Keratinocyte (primary cell): ENCODE results near the gene PRKAR1B. TPM values are rescaled to one million over a fixed set of nuclear protein-coding genes. Genes with fewer than 3 reads are reported as not detected.

Experiments
- DNase-seq: peaks from one replicate; pipeline ENCODE4 v3.0.0-alpha.2; 2011; ENCODE audit warnings: low read depth, missing footprints, low spot score
- FAIRE-seq: peaks from 2 replicates; lab custom pipeline; 2011; peaks lifted over from hg19 to GRCh38; lab: Jason Lieb, UNC
- H2AFZ ChIP-seq: 2 replicates; pipeline ENCODE4 v1.6.0; 2012; ENCODE audit warnings: low read length, control low read depth, inconsistent platforms; ENCODE audit not compliant: control insufficient read depth
- H3K27ac ChIP-seq: 2 replicates; pipeline ENCODE4 v1.5.1; 2011; ENCODE audit warnings: low read length; ENCODE audit not compliant: control insufficient read depth, insufficient read depth
- H3K27me3 ChIP-seq: 3 replicates; pipeline ENCODE4 v1.6.0; 2011; ENCODE audit warnings: low read length; ENCODE audit not compliant: control insufficient read depth, insufficient read depth; ENCODE audit errors: extremely low read depth
- H3K36me3 ChIP-seq, 2 experiments: 2 replicates in 1 of 2; 3 replicates in 1 of 2; pipeline ENCODE4 v1.5.1; 2011; ENCODE audit warnings: low read length in 2 of 2, mild to moderate bottlenecking in 1 of 2; ENCODE audit not compliant: control insufficient read depth in 2 of 2, insufficient read depth in 2 of 2; ENCODE audit errors: extremely low read depth in 1 of 2
- H3K4me1 ChIP-seq: 3 replicates; pipeline ENCODE4 v1.5.1; 2011; ENCODE audit warnings: low read length; ENCODE audit not compliant: control insufficient read depth, insufficient read depth; ENCODE audit errors: extremely low read depth
- H3K4me2 ChIP-seq: 3 replicates; pipeline ENCODE4 v1.6.0; 2011; ENCODE audit warnings: low read depth, low read length; ENCODE audit not compliant: control insufficient read depth, insufficient read depth; ENCODE audit errors: extremely low read depth
- H3K4me3 ChIP-seq, 3 experiments: fragments of 200-600 bp in 1 of 3; sonication (generic) in 1 of 3; 2 replicates in 2 of 3; 3 replicates in 1 of 3; pipeline ENCODE4 v1.5.1; 2011 to 2016; ENCODE audit warnings: low read length in 3 of 3, mild to moderate bottlenecking in 3 of 3, control low read depth in 2 of 3, inconsistent platforms in 1 of 3, low read depth in 1 of 3, mixed read lengths in 1 of 3, mixed run types in 1 of 3, moderate library complexity in 1 of 3; ENCODE audit not compliant: control insufficient read depth in 2 of 3, insufficient read depth in 2 of 3; ENCODE audit errors: extremely low read depth in 1 of 3
- H3K79me2 ChIP-seq: 2 replicates; pipeline ENCODE4 v1.6.0; 2012; ENCODE audit warnings: low read length; ENCODE audit not compliant: control insufficient read depth, insufficient read depth
- H3K9ac ChIP-seq: 3 replicates; pipeline ENCODE4 v1.6.0; 2011; ENCODE audit warnings: low read length; ENCODE audit not compliant: control insufficient read depth, insufficient read depth; ENCODE audit errors: extremely low read depth
- H3K9me1 ChIP-seq: 3 replicates; pipeline ENCODE4 v1.6.0; 2011; ENCODE audit warnings: low read length; ENCODE audit not compliant: control insufficient read depth, insufficient read depth; ENCODE audit errors: extremely low read depth
- H3K9me3 ChIP-seq: 2 replicates; pipeline ENCODE4 v1.5.1; 2012; ENCODE audit warnings: low read depth, low read length; ENCODE audit not compliant: control insufficient read depth
- H4K20me1 ChIP-seq: 3 replicates; pipeline ENCODE4 v1.6.0; 2011; ENCODE audit warnings: low read length; ENCODE audit not compliant: control insufficient read depth, insufficient read depth; ENCODE audit errors: extremely low read depth
- EZH2 ChIP-seq: IDR thresholded peaks from one replicate; pipeline ENCODE4 v1.6.1; 2012; ENCODE audit warnings: inconsistent platforms, mild to moderate bottlenecking, low read length, moderate library complexity
- dilution Hi-C: fragments of 300-500 bp; cut with MboI; formaldehyde crosslinking; loops from one replicate; pipeline ENCODE4 v1.7.0; 2020; ENCODE audit warnings: low sequenced_read_pairs; ENCODE audit not compliant: extremely low pct_ligation_motif_present
- polyA plus RNA-seq, 5 experiments: library from polyadenylated mRNA; depleted of rRNA in 3 of 5; stranded (reverse) in 3 of 5; stranded (forward) in 1 of 5; unstranded in 1 of 5; fragments of >200 nt; gene quantifications; 1 replicate in 1 of 5; 2 replicates in 3 of 5; 3 replicates in 1 of 5; pipeline versions ENCODE4 v1.2.1 to v1.2.3, GENCODE V29; 2011 to 2012; ENCODE audit warnings: missing spikeins in 2 of 5, low read depth in 1 of 5, low replicate concordance in 1 of 5
- TF ChIP-seq, protein P1 (sequence below), 3 experiments: IDR thresholded peaks in 1 of 3; conservative IDR thresholded peaks in 1 of 3; optimal IDR thresholded peaks in 1 of 3; 2 replicates in 2 of 3; 3 replicates in 1 of 3; pipeline versions ENCODE3 to v1.5.1; 2011; ENCODE audit warnings: low read length in 3 of 3, mild to moderate bottlenecking in 3 of 3, moderate library complexity in 2 of 3, control low read depth in 1 of 3, inconsistent platforms in 1 of 3; ENCODE audit not compliant: insufficient read depth in 2 of 3; ENCODE audit errors: extremely low read depth in 1 of 3

The PRKAR1B gene
- polyA plus RNA-seq, 1 donor (not counting 4 experiments of a cell fraction or from before 2014, with no cell fraction given), result 10.8 TPM

DNA sequence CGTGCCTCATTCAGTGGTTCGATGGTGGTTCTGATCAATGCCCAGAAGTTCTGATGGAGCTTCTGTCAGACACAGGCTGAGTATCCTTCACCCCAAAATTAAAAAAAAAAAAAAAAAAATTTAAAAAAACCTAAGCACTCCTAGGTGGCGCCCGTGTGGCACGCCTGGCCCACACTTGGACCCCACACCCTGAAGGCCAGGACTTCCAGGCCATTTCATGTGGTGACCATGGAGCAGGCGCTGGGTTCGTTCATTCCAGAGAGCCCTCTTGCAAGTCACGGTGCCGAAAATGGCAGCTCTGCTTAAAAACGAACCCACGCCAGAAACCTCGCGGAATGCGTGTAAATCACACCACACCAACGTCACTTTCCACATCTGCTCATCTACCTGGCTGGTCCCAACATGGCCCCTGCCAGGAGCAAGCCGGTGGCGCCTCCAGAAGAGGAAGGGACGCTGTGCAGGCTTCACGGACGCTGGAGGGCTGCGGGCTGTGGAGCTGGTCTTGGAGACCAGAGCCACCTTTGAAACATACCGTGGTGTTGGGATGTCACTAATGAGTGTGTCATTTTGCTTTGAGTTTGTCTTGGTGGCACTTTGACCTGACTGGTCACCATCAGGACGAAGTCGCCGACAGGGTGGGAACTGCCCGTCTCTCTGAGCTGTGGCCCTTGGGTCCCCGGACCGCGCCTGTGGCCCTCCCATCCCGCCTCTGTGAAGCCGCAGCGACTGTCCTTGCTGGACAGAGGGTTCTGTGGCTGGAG, 46.0 kb upstream of the PRKAR1B start:
- H3K9me3 ChIP-seq, result no peaks in the 10 kb centered on the region
- TF ChIP-seq, protein P1, sequence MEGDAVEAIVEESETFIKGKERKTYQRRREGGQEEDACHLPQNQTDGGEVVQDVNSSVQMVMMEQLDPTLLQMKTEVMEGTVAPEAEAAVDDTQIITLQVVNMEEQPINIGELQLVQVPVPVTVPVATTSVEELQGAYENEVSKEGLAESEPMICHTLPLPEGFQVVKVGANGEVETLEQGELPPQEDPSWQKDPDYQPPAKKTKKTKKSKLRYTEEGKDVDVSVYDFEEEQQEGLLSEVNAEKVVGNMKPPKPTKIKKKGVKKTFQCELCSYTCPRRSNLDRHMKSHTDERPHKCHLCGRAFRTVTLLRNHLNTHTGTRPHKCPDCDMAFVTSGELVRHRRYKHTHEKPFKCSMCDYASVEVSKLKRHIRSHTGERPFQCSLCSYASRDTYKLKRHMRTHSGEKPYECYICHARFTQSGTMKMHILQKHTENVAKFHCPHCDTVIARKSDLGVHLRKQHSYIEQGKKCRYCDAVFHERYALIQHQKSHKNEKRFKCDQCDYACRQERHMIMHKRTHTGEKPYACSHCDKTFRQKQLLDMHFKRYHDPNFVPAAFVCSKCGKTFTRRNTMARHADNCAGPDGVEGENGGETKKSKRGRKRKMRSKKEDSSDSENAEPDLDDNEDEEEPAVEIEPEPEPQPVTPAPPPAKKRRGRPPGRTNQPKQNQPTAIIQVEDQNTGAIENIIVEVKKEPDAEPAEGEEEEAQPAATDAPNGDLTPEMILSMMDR (optimal IDR thresholded peaks at IDR 0.05 in 1 of 3, IDR thresholded peaks at IDR 0.05 in 1 of 3, conservative IDR thresholded peaks at IDR 0.05 in 1 of 3; ENCODE audit: extremely low read depth in 1 of 3, insufficient read depth in 2 of 3, low read length in 3 of 3), result no peak
- no peak for TF ChIP-seq EZH2
- no peaks in the 10 kb centered on the region for H3K4me1 ChIP-seq
- no peaks in the 10 kb centered on the region for H3K9me1 ChIP-seq
- dilution Hi-C loops, result no loop called here
- H3K27me3 ChIP-seq, result no peaks in the 10 kb centered on the region
- H4K20me1 ChIP-seq, result no peaks in the 10 kb centered on the region
- H3K4me2 ChIP-seq, result no peak overlapping the region
- no peak overlapping the region for H3K27ac ChIP-seq
- H2AFZ ChIP-seq, result no peak overlapping the region
- H3K79me2 ChIP-seq, result no peaks in the 10 kb centered on the region
- H3K36me3 ChIP-seq, result peaks cover 15 to 26% of the 10 kb centered on the region in 2 experiments
- no peak overlapping the region for H3K4me3 ChIP-seq
- no peak for DNase-seq
- no peak for FAIRE-seq
- H3K9ac ChIP-seq, result no peak overlapping the region

DNA sequence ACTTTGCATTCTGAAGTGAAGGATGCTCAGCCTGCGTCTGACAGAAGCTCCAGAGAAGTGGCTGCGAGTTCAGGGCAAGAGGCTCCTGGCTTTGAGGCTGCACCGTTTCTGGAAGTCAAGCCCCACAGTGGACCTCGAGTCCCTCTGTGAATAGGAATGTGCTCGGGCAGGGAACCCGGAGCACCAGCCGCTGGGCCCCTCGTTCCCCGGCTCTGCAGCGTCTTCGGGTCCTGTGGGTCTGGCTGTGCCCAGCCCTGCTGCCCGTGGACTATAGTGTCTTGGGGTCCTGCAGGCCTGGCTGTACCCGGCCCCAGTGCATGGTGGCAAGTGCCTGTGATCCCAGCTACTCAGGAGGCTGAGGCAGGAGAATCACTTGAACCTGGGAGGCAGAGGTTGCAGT, 45.3 kb upstream of the PRKAR1B start:
- no peak overlapping the region for H3K4me2 ChIP-seq
- H3K27ac ChIP-seq, result no peak overlapping the region
- H3K9ac ChIP-seq, result no peak overlapping the region
- dilution Hi-C loops, result no loop called here
- no peaks in the 10 kb centered on the region for H3K27me3 ChIP-seq
- DNase-seq, result no peak
- H2AFZ ChIP-seq, result no peak overlapping the region
- no peaks in the 10 kb centered on the region for H3K79me2 ChIP-seq
- no peak for FAIRE-seq
- H3K36me3 ChIP-seq, result peaks cover 13 to 26% of the 10 kb centered on the region in 2 experiments
- H3K4me3 ChIP-seq, result no peak overlapping the region
- no peaks in the 10 kb centered on the region for H3K9me3 ChIP-seq
- no peaks in the 10 kb centered on the region for H3K4me1 ChIP-seq
- no peaks in the 10 kb centered on the region for H3K9me1 ChIP-seq
- TF ChIP-seq, protein P1 (optimal IDR thresholded peaks at IDR 0.05 in 1 of 3, IDR thresholded peaks at IDR 0.05 in 1 of 3, conservative IDR thresholded peaks at IDR 0.05 in 1 of 3; ENCODE audit: extremely low read depth in 1 of 3, insufficient read depth in 2 of 3, low read length in 3 of 3), result no peak
- TF ChIP-seq EZH2, result no peak
- no peaks in the 10 kb centered on the region for H4K20me1 ChIP-seq
